IPS DF 4.7 (cell line): ENCODE results near the gene STC2.
"Not testable (repeated sequence)": the region's sequence is repeated elsewhere in the genome, so short reads cannot be mapped to it uniquely, and the experiment has no call there.

Experiments
- DNase-seq: peaks from one replicate; pipeline ENCODE4 v3.0.0-alpha.2; 2013; ENCODE audit warnings: low spot score; ENCODE audit errors: extremely low read depth

Gene STC2

GRCh38 chr5:173296737-173297676 lies 31.2 kb downstream of the STC2 start:
- no peak for DNase-seq

DNA sequence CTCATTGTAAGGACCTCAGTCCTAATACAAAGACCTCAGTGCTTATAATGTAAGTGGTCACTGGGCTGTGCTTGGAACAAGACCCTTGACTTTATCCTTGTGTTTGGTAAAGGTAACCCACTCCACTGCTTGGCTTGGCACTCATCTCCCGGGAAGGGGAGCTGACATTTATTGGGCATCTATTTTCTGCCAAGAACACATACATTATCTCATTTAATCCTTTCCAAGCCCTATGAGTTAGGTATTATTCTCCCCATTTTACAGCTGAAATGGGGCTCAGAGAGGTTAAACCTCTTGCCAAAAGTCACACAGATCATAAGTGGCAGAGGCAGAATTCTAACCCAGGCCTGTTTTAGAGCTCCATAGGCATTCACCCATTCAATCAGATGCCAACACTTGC lies 32.4 kb downstream of the STC2 start:
- DNase-seq = no peak

GRCh38 chr5:173294673-173295320 lies 33.4 kb downstream of the STC2 start:
- no peak for DNase-seq

DNA sequence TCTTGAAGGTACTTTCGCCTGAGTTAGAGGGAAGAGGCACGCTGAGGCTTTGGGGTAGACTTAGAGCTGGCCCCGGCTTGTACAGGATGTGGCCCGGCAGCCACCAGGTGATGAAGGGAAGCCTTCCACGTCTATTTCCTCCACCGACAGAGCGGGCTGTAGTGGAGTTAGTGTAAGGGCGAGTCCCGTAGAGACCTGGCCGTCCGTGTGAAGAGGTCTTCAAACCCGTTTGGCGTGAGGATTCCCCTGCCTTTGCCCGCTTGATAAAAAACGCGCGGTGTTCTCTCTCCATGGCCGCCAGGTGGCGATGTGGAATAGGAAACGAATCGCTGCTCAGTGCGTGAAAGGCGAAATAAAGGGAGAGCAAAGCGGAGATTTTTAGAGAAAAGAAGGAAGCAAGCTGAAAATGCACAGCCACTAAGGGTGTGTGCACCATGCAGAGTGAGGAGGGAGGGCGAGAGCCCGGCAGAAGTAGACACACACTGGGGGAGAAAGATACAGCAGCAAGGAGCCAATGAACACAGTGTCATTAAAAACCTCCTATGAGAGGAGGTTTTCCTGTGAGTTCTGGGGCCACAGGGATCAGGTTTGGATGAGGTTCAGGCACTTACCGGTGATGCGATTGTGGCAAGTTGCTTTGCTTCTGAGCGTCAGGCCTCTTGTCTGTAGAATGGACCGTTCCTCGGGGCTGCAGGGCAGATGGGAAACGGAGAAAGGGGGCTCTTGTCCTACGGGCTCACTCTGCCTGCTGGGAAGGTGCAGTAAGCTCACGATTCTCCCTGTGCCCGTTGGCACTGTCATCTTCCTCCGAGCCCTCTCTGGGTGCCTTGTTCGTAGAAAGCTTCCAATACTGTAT lies 34.2 kb downstream of the STC2 start:
- no peak for DNase-seq

GRCh38 chr5:173291722-173292658 lies 36.2 kb downstream of the STC2 start:
- no peak for DNase-seq

- DNase-seq = no peak
Measured at GRCh38 chr5:173290477-173291131, 37.6 kb downstream of the STC2 start.

- DNase-seq = no peak
Measured at GRCh38 chr5:173289372-173289771, 38.8 kb downstream of the STC2 start.

DNA sequence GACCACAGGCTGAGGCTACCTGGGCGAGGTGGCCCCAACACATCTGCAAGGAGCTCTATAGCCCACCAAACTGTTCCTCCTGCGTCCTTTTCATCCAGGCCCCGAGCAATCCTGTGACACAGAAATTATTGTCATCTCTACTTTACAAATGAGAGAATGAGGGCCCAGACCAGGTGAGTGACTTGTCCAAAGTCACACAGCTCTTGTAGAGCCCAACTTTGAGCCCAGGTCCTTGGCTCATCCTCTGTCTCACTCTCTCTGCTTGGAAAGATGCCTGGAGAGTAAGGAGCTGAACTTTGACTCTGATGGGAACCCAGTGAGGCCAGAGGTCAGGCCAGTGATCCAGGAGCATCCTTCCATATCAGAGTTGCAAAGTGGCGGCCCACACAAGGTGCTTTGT lies 39.6 kb downstream of the STC2 start:
- DNase-seq = no peak

GRCh38 chr5:173287086-173287485 lies 41.1 kb downstream of the STC2 start:
- DNase-seq = no peak

DNA sequence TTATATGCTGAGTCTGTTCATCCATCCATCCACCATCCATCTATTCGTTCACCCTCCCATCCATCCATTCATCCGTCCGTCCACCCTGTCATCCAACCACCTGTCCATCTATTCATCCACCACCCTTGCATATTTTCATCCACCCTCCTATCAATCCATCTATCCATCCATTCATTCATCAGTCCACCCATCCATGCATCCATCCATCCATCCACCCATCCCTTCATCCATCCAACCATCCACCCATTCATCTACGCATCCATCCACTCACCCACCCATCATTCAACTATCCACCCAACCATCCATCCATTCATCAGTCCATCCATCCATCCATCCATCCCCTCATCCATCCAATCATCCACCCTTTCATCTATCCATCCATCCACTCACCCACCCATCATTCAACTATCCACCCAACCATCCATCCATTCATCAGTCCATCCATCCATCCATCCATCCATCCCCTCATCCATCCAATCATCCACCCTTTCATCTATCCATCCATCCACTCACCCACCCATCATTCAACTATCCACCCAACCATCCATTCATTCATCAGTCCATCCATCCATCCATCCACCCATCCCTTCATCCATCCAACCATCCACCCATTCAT lies 43.8 kb downstream of the STC2 start:
- not testable (repeated sequence) for DNase-seq

DNA sequence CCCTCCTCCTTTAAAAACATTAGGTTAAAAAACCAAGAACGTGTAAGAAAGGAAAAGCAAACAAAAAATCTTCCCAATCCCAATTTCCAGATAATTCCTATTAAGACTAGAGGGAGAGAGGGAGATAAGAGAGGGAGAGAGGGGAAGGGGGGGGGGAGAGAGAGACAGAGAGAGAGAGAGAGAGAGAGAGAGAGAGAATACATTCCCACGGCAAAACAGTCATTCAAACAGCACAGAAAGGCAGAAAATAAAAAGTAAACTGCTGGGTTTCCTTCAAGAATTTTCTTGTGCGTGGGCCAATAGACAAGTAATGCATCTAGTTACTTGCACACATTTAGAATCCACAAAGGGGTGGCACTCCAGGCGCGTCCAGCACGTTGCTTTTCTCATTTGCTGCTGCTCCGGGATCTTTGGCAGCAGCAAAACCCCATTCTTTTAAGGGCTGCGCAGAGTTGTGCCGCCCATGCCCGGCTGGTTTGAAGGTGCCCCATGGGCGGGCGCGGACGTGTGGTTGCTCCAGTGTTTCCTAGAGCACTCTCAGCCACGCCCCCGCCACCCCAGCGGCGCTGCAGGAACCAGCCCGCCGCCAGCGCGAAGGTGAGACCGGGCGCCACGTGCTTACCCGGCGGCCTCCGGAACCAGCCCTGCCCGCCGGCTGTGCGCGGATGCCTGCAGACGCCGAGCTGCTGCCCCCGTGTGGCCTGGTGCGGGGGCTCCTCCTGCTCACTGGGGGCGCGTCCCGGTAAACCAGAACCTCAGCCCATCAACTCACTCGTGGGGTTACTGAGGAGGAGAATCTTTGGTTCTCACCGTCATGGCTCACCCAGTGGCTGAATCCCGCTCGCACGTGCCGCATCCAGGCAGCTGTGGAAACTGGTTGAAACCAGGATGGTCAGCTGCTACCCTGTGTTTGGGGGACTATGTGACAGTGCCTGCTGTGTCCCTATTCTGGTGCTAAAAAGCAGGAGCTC lies 44.6 kb downstream of the STC2 start:
- no peak for DNase-seq

GRCh38 chr5:173282916-173283315 lies 45.3 kb downstream of the STC2 start:
- no peak for DNase-seq

DNA sequence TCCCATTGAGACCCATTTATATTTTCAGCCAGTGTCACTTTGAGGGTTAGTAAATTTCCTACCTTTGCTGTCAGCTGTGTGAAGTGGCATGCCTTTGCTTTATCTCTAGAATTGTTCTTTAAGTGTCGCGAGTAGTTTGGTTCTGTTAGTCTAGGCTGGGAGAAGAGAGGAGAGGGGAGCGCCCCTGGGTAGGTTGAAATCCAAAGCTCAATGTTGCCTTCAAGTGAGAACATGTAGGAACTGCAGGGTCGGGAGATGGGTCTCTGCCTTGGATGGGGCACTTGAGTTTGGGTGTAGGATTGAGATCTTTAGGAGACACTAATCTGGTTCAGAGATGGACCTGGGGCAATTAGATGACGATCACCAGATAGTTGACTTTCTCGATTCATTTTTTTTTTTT lies 46.3 kb downstream of the STC2 start:
- DNase-seq = no peak

GRCh38 chr5:173279166-173279565 lies 49.0 kb downstream of the STC2 start:
- no peak for DNase-seq

- DNase-seq = no peak
Measured at GRCh38 chr5:173278641-173279040, 49.6 kb downstream of the STC2 start.

DNA sequence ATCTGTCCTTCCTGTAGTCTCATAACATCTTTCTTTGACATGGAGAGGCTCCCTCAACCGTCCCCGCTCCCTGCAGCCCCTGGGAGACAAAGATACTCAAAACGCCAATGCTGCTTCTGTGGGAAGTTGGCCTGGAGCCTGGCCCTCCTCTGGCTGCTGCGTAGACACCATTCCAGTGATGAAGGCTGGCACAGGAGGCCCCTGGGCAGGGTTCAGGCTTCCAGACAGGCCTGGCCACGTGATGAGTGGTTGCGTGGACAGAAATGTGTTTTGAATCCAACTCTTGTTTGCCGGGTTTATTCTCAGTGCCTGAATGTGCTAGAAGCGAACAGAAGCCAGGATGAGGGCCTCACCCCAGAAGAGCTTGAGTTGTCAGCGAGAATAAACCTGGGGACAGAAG lies 50.0 kb downstream of the STC2 start:
- DNase-seq = no peak

- no peak for DNase-seq
Measured at GRCh38 chr5:173274771-173275170, 53.4 kb downstream of the STC2 start.

- DNase-seq = no peak
Measured at GRCh38 chr5:173271419-173271818, 56.8 kb downstream of the STC2 start.
